Stimulated activated CD4-positive, alpha-beta T cell treated with anti-CD3 and anti-CD28 coated beads, Interleukin-15, amount 100 ng/mL, for 48 hours (primary cell): ENCODE measurements around the gene TTYH3.
A peak's percentile ranks its signal among the peaks of the same experiment; 100 is the strongest.
"Not testable (repeated sequence)": the region's sequence is repeated elsewhere in the genome, so short reads cannot be mapped to it uniquely, and the experiment has no call there.

Experiments used
- DNase-seq, 2 donors: peaks; one replicate each; pipeline ENCODE4 v3.0.0-alpha.2; 2020; ENCODE audit warnings: low read depth in 2 of 2

Gene TTYH3

GRCh38 chr7:2665359-2665791, 33.6 kb downstream of the TTYH3 start:
- no peak for DNase-seq

DNA sequence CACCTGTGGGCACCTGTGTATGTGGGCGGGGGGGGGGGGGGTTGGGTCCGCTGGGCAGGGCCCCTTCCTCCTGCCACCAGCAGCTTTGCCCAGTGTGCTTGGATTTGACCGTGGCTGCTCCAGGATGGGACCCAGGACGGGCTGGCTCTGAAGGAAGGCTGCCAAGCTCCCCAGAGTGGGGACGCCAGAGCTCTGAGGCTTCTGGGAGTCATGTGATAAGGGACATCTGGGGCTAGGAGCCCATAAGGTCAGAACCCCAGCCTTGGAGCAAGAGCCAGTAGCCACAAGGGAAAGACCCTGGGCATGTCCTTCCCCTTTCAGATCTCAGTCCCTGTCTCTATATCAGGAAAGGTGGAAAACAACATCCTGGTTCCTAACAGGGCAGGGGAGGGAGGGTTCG, 34.4 kb downstream of the TTYH3 start:
- no peak for DNase-seq

GRCh38 chr7:2666588-2667250, 34.9 kb downstream of the TTYH3 start:
- no peak for DNase-seq

- no peak for DNase-seq
Observed at GRCh38 chr7:2667843-2668242, 36.1 kb downstream of the TTYH3 start.

GRCh38 chr7:2668401-2668800, 36.6 kb downstream of the TTYH3 start:
- DNase-seq, result no peak

DNA sequence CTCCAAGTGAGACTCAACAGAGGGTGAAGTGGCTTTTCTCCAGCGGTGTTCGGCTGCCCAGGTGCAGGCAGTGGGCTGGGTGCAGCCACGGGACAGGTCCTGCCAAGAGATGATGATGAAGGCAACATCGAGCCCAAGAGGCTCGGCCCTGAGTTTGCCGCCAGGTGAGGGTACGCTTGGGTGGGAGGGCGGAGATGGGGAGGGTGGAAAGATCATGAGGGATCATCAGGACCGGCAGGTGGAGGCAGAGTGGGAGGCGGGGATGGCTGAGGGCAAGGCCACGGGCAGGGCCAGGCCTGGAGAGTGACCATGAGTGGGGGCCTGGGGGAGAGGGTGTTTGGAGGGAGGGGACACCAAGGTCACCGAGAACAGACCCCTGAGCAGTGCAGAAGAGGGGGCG, 38.4 kb downstream of the TTYH3 start:
- DNase-seq, result no peak

DNA sequence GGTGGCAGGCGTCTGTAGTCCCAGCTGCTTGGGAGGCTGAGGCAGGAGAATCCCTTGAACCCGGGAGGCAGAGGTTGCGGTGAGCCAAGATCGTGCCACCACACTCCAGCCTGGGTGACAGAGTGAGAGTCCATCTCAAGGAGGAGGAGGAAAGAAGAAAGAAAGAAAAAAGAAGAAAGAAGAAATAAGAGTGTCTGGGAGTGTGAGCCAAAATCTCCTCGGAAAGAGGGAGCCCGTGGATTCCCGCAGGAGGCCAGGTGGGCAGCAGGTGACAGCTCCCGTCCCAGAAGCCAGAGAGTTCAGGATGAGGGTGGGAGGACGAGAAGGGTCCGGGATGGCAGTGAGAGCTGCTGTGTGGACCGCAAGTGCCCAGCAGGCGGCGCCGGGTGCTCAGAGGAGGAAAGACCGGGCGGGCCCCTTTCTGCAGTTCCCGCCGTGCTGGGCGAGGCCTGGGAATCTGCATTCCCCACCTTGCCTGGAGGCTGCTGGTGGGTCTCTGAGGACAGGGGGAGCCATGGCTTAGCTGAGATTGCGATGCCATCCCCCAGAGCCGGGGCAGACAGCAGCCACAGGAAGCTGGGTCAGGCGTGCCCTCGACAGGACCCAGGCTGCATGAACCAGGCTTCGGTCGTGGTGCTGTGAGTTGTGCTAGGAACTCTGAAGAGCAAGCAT, 39.1 kb downstream of the TTYH3 start:
- peak; percentile 39 to 66 for DNase-seq

- DNase-seq, result not testable (repeated sequence)
Observed at GRCh38 chr7:2673214-2673613, 41.4 kb downstream of the TTYH3 start.

DNA sequence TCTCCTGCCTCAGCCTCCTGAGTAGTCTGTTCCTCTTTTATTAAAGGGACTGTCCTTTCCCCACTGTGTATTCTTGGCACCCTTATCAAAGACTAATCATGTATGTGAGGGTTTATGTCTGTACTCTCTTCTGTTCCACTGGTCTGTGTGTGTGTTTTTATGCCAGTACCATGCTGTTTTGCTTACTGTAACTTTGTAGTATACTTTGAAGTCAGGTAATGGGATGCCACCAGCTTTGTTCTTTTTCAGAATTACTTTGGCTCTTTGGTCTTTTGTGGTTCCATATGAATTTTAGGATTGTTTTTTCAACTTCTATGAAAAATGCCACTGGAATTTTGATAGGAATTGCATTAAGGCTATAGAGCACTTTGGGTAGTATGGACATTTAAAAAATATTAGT, 42.1 kb downstream of the TTYH3 start:
- no peak for DNase-seq

DNA sequence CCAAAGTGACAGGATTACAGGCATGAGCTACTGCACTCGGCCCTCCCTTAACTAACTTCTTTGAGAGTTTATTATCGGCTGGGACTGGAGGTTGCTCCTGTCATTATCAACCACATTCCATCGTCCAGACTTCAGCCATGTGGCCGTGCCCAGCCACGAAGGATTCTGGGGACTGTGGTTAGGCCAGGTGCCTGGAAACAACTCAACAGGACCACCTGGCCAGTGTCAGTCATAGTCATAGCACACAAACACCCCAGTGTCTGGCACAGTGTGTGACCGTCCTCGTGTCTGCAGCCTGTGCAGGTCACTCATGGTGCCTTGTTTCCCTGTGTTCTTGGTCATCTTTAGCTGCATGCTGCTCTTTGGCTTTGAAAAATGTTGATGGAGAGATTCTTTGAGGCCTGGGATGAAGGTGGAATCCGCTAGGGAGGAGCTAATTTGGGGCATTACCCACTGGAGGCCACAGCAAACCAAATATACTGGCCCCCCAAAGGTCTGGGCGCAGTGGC, 43.5 kb downstream of the TTYH3 start:
- no peak for DNase-seq

DNA sequence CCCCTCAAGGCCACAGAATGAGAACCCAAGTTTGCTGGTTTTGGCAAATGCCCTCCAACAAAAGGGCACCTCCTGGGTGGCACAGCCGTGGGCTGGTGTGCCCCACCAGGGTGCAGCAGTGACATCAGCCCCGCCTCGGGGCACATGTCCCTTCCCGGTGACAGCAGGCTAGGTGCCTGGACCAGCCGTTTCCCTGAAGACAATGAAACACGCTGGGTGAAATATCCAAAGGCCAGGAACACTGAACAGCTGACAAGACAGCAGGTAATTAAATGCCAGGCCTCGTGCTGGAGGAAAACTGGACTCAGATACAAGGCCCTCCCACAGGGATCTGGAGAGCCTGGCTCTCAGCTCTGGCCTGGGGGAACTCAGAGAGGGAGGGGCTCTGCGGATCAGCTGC, 44.8 kb downstream of the TTYH3 start:
- not testable (repeated sequence) for DNase-seq

GRCh38 chr7:2678454-2678853, 46.7 kb downstream of the TTYH3 start:
- not testable (repeated sequence) for DNase-seq

DNA sequence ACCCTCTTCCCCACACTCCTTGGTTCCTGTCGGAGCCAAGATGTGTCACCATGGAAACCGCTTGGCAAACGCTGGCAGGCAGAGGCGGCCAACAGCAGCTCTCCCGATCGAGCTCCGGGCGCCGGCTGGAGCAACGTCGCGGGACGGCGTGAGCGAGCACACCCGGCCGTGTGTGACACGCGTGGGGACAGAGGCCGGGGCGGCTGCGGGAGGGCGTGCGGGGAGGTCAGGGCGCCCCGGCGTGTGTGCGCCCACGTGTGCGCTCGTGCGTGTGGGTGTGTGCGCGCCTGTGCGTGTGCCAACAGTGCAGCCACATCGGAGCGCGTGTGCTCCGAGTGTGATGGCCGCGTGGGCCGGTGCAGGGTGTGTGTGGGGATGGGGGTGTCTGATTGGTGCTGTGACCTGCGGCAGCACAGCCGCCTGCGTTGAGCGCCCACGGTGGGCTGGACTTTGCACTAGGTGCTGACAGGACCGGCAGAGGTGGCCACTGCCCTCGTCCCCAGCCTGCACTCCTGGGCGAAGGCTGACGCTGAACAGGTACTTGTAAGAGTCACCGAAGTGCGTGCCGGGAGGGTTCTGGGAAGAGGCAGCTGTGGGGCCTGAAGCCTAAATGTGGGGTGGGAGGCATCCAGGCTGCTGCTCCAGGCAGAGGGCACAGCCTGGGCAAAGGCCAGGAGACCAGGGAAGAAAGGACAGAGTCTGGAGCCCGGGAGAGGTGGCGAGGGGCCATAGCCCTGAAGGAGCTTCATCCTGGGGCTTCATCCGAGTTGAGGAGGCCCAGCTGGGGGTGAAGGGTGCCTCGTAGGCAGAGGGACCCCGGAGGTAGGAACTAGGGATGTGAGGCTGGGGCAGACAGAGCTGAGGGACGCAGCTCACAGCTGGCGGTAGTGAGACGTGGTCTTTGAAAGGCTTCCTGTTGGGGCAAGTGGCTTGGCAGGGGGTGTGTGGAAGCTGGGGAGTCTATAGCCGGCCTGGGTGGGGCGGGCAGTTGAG, 47.6 kb downstream of the TTYH3 start:
- not testable (repeated sequence) for DNase-seq

- DNase-seq, result no peak
Observed at GRCh38 chr7:2680256-2680655, 48.5 kb downstream of the TTYH3 start.

GRCh38 chr7:2680792-2681490, 49.2 kb downstream of the TTYH3 start:
- DNase-seq, result peak; percentile 13 to 49

DNA sequence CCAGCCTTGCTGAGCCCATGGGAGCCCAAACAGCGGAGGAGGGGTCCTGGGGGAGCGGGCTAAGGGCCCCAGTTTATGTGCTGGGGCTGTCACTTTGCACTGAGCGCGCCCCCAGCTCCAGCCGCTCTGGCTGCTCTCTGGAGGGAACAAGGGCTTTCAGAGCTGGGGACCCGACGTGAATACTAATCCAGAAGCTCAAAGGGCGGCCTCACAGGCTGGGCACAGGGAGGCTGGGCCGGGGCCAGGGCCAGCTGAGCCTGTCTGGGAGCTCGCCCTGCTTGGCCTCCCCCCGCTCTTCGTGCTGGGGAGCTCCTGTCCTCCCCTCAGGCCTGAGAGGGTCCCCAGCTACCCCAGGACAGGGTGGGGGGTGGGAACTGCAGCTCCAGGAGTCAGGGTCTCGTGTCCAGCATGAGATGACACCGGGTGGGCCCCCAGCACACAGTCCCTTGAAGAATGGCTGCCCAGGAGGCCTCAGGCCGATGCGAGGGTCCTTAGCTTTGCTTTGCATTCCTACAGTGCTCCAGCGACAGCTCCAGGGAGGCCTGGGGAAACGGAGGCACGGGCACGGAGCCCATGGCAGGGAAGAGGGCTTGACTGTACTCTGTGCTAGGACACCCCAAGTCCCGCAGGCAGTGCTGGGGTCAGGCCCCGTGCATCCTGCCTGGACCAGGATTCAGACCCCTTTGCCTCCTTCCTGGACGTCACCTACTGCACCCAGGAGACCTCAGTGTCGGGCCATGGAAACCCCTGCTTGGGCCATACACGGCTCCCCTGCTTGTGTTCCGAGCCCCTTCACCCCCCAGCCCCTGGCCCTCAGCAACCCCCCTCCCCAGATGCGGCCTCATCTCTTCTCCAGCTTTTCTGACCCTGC, 50.4 kb downstream of the TTYH3 start:
- DNase-seq, result no peak

DNA sequence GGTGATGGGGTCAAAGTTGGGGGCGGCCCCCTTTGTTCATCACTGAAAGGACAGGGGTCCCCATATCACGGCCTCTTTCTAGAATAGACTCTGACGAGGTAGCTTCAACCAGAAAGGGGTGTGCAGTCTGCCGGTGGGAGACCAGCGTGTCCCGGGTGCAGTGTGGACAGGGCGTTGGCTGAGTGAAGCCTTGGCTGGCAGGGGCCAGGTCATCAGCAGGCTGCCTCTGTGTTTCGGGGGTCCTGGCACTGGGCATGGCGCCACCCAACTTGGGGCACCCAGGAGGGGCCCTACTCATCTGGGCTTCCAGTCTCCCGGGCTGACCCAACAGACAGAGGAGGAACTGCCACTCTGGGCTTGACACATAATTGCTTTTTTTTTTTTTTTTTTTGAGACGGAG, 52.7 kb downstream of the TTYH3 start:
- DNase-seq, result no peak

- no peak for DNase-seq
Observed at GRCh38 chr7:2686101-2686500, 54.3 kb downstream of the TTYH3 start.

GRCh38 chr7:2687338-2687869, 55.6 kb downstream of the TTYH3 start:
- no peak for DNase-seq

DNA sequence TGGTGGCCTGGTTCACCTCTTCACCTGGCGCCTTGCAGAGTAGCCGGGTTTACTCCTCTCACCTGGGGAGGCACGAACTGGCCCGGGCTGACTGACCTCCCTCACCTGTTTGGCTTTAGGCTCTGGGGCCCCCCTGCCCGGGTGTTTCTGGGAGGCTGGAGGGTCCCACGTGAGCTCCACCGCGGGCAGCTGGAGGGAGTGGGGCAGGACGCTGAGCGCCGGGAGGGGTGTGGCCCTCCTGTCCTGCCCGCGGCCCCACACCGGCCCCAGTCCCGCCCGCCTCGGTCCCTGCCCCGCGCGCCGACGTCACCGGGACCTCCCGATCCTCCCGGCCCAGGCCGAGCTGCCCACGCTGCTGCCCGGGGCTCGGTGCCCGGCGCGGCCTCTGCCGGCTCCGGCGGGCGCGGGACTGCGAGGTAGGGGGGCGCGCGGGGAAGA, 56.1 kb downstream of the TTYH3 start, which contains the start of gene AMZ1:
AMZ1 (plus strand) TSS at position 322 of the 438 bp plus-strand sequence. CDS start 12,250 bp downstream, outside the sequence.
- no peak for DNase-seq
